Prostate gland (tissue), 1 donor: ENCODE results near the gene STXBP6.

Experiments used
- POLR2A ChIP-seq: fragments of 450-650 bp; IDR thresholded peaks from one replicate; pipeline ENCODE4 v1.6.1; 2016; ENCODE audit warnings: antibody characterized with exemption, mild to moderate bottlenecking
- POLR2AphosphoS5 ChIP-seq: sonication (generic); formaldehyde crosslinking; IDR thresholded peaks from one replicate; pipeline ENCODE4 v1.6.1; 2017; ENCODE audit warnings: antibody characterized with exemption

GRCh38 chr14:25086081-25086480, 36.1 kb upstream of the STXBP6 start:
- TF ChIP-seq POLR2AphosphoS5, result no peak
- TF ChIP-seq POLR2A, result no peak
